Measurements from ENCODE around the gene MMP25.
"Not testable (repeated sequence)": the region's sequence is repeated elsewhere in the genome, so short reads cannot be mapped to it uniquely, and the experiment has no call there.

MMP25 gene

GRCh38 chr16:3030222-3031212 is 15.8 kb upstream of the MMP25 start:
- no peak for DNase-seq

- DNase-seq: no peak
Observed at GRCh38 chr16:3032624-3033023, 13.7 kb upstream of the MMP25 start.

- no peak for DNase-seq
Observed at GRCh38 chr16:3035289-3035971, 10.9 kb upstream of the MMP25 start.

GRCh38 chr16:3035972-3036725 is 10.2 kb upstream of the MMP25 start:
- no peak for DNase-seq

GRCh38 chr16:3036726-3037315 is 9.5 kb upstream of the MMP25 start, which contains the start of gene BICDL2:
TSS of gene BICDL2 (minus strand) at chr16:3036944. CDS start at chr16:3035496, 1,448 bp downstream.
- DNase-seq: no peak

- DNase-seq: no peak
Observed at GRCh38 chr16:3038256-3038655, 8.1 kb upstream of the MMP25 start.

- no peak for DNase-seq
Observed at GRCh38 chr16:3038896-3039295, 7.5 kb upstream of the MMP25 start.

GRCh38 chr16:3042376-3042775 is 4.0 kb upstream of the MMP25 start:
- no peak for DNase-seq

- no peak for DNase-seq
Observed at GRCh38 chr16:3044708-3045107, 1.7 kb upstream of the MMP25 start.

GRCh38 chr16:3046641-3047386 is 453 bp downstream of the MMP25 start:
- no peak for DNase-seq

GRCh38 chr16:3047387-3047720 is 993 bp downstream of the MMP25 start:
- DNase-seq: no peak

- no peak for DNase-seq
Observed at GRCh38 chr16:3049921-3050481, 3.6 kb downstream of the MMP25 start.

- DNase-seq: no peak
Observed at GRCh38 chr16:3050487-3050886, 4.1 kb downstream of the MMP25 start.

GRCh38 chr16:3051009-3051408 is 4.6 kb downstream of the MMP25 start:
- DNase-seq: no peak

- DNase-seq: no peak
Observed at GRCh38 chr16:3051494-3051893, 5.1 kb downstream of the MMP25 start.

GRCh38 chr16:3052571-3053329 is 6.4 kb downstream of the MMP25 start:
- DNase-seq: not testable (repeated sequence)

GRCh38 chr16:3053330-3053710 is 7.0 kb downstream of the MMP25 start:
- DNase-seq: not testable (repeated sequence)

GRCh38 chr16:3054965-3055733 is 8.8 kb downstream of the MMP25 start:
- DNase-seq: no peak

GRCh38 chr16:3055734-3056115 is 9.4 kb downstream of the MMP25 start:
- not testable (repeated sequence) for DNase-seq

Measured in NCI-H187 (cell line).